ENCODE data around the gene SLC43A3.

The SLC43A3 gene

GRCh38 chr11:57421805-57422204 is 5.1 kb downstream of the SLC43A3 start:
- Histone ChIP-seq H3K36me3 (ENCODE audit: control insufficient read depth, low read length) (peaks cover 99% of the 10 kb centered on the region), H3K4me1 (ENCODE audit: control insufficient read depth, low read length) (peaks cover 43% of the 10 kb centered on the region), H3K4me2 (ENCODE audit: low read length) (no peak overlapping the region), H3K9me3 (ENCODE audit: control insufficient read depth, insufficient read depth, low read length) (no peaks in the 10 kb centered on the region), H3K4me3 (ENCODE audit: low read length) (no peak overlapping the region), H3K27ac (ENCODE audit: low read depth, low read length) (no peak overlapping the region), H3K9me2 (replicated peaks; ENCODE audit: control insufficient read depth, low read length) (no peaks in the 10 kb centered on the region), H3F3A (ENCODE audit: control insufficient read depth, insufficient read depth) (0 out of 2 replicates have a peak, but pooled peaks cover 2% of the 10 kb centered on the region), H3K79me2 (ENCODE audit: control insufficient read depth, low read length) (peaks cover 94% of the 10 kb centered on the region), H4K20me1 (ENCODE audit: control insufficient read depth, insufficient read depth, low read depth, low read length) (peaks cover 12% of the 10 kb centered on the region), H3K27me3 (ENCODE audit: control insufficient read depth, low read length) (no peaks in the 10 kb centered on the region)
- no peak for TF ChIP-seq CTCF (IDR thresholded peaks at IDR 0.05; ENCODE audit: low read depth, low read length, poor library complexity, severe bottlenecking)
- no peak for TF ChIP-seq EZH2phosphoT487 (IDR thresholded peaks at IDR 0.05; ENCODE audit: borderline replicate concordance, low read length)

- Histone ChIP-seq H3K4me3 (ENCODE audit: low read length) (no peak overlapping the region), H3K4me1 (ENCODE audit: control insufficient read depth, low read length) (peaks cover 42% of the 10 kb centered on the region), H3K36me3 (ENCODE audit: control insufficient read depth, low read length) (peaks cover 99% of the 10 kb centered on the region), H3K79me2 (ENCODE audit: control insufficient read depth, low read length) (peaks cover 89% of the 10 kb centered on the region), H3K27me3 (ENCODE audit: control insufficient read depth, low read length) (no peaks in the 10 kb centered on the region), H3K4me2 (ENCODE audit: low read length) (no peak overlapping the region; the same call in 1 of the 2 replicates), H3F3A (ENCODE audit: control insufficient read depth, insufficient read depth) (0 out of 2 replicates have a peak, but pooled peaks cover 2% of the 10 kb centered on the region), H3K9me3 (ENCODE audit: control insufficient read depth, insufficient read depth, low read length) (no peaks in the 10 kb centered on the region), H3K27ac (ENCODE audit: low read depth, low read length) (no peak overlapping the region), H4K20me1 (ENCODE audit: control insufficient read depth, insufficient read depth, low read depth, low read length) (peaks cover 12% of the 10 kb centered on the region), H3K9me2 (replicated peaks; ENCODE audit: control insufficient read depth, low read length) (no peaks in the 10 kb centered on the region)
- TF ChIP-seq CTCF (IDR thresholded peaks at IDR 0.05; ENCODE audit: low read depth, low read length, poor library complexity, severe bottlenecking) (no peak), EZH2phosphoT487 (IDR thresholded peaks at IDR 0.05; ENCODE audit: borderline replicate concordance, low read length) (no peak)
Observed at GRCh38 chr11:57421066-57421465, 5.9 kb downstream of the SLC43A3 start.

- TF ChIP-seq EZH2phosphoT487 (IDR thresholded peaks at IDR 0.05; ENCODE audit: borderline replicate concordance, low read length) (no peak), CTCF (IDR thresholded peaks at IDR 0.05; ENCODE audit: low read depth, low read length, poor library complexity, severe bottlenecking) (no peak)
- Histone ChIP-seq H4K20me1 (ENCODE audit: control insufficient read depth, insufficient read depth, low read depth, low read length) (peaks cover 8% of the 10 kb centered on the region), H3K4me1 (ENCODE audit: control insufficient read depth, low read length) (peaks cover 24% of the 10 kb centered on the region), H3K27me3 (ENCODE audit: control insufficient read depth, low read length) (no peaks in the 10 kb centered on the region), H3K9me2 (replicated peaks; ENCODE audit: control insufficient read depth, low read length) (no peaks in the 10 kb centered on the region), H3K27ac (ENCODE audit: low read depth, low read length) (no peak overlapping the region), H3K4me2 (ENCODE audit: low read length) (no peak overlapping the region), H3K4me3 (ENCODE audit: low read length) (no peak overlapping the region), H3K79me2 (ENCODE audit: control insufficient read depth, low read length) (peaks cover 74% of the 10 kb centered on the region), H3K9me3 (ENCODE audit: control insufficient read depth, insufficient read depth, low read length) (no peaks in the 10 kb centered on the region), H3F3A (ENCODE audit: control insufficient read depth, insufficient read depth) (0 out of 2 replicates have a peak, but pooled peaks cover 2% of the 10 kb centered on the region), H3K36me3 (ENCODE audit: control insufficient read depth, low read length) (peaks cover 99% of the 10 kb centered on the region)
Observed at GRCh38 chr11:57419146-57419545, 7.8 kb downstream of the SLC43A3 start.

Measured in DOHH2 (cell line).